HG03565 (cell line): ENCODE data around the gene TMED1.
A peak's percentile ranks its signal among the peaks of the same experiment; 100 is the strongest.
"Not testable (repeated sequence)": the region's sequence is repeated elsewhere in the genome, so short reads cannot be mapped to it uniquely, and the experiment has no call there.

ENCODE experiments used
- ATAC-seq: cut with Tn5 transposase; IDR thresholded peaks from one replicate; pipeline ENCODE4 v1.9.1; 2021; ENCODE audit warnings: mild to moderate bottlenecking, moderate library complexity; ENCODE audit not compliant: unreplicated experiment

The TMED1 gene

GRCh38 chr19:10862561-10863106 is 26.6 kb upstream of the TMED1 start:
- ATAC-seq, result no peak

GRCh38 chr19:10861103-10861651 is 25.2 kb upstream of the TMED1 start:
- no peak for ATAC-seq

- no peak for ATAC-seq
Measured at GRCh38 chr19:10858204-10858828, 22.3 kb upstream of the TMED1 start.

- not testable (repeated sequence) for ATAC-seq
Measured at GRCh38 chr19:10856899-10857298, 20.9 kb upstream of the TMED1 start.

GRCh38 chr19:10855879-10856522 is 20.0 kb upstream of the TMED1 start:
- no peak for ATAC-seq

- ATAC-seq, result no peak
Measured at GRCh38 chr19:10854350-10855089, 18.5 kb upstream of the TMED1 start.

GRCh38 chr19:10852941-10853340 is 16.9 kb upstream of the TMED1 start:
- ATAC-seq, result no peak

- no peak for ATAC-seq
Measured at GRCh38 chr19:10852098-10852800, 16.2 kb upstream of the TMED1 start.

- ATAC-seq, result no peak
Measured at GRCh38 chr19:10850631-10851030, 14.6 kb upstream of the TMED1 start.

GRCh38 chr19:10848230-10848856 is 12.3 kb upstream of the TMED1 start, which contains the start of gene C19orf38:
Gene C19orf38 (plus strand): TSS chr19:10848415. CDS start chr19:10848509, 94 bp downstream.
- ATAC-seq, result no peak

GRCh38 chr19:10846500-10847202 is 10.6 kb upstream of the TMED1 start:
- ATAC-seq, result no peak

- no peak for ATAC-seq
Measured at GRCh38 chr19:10842788-10843187, 6.8 kb upstream of the TMED1 start.

- ATAC-seq, result no peak
Measured at GRCh38 chr19:10839114-10840050, 3.4 kb upstream of the TMED1 start.

- ATAC-seq, result no peak
Measured at GRCh38 chr19:10838377-10838776, 2.4 kb upstream of the TMED1 start.

- not testable (repeated sequence) for ATAC-seq
Measured at GRCh38 chr19:10837649-10838048, 1.6 kb upstream of the TMED1 start.

GRCh38 chr19:10836479-10837330 is 693 bp upstream of the TMED1 start:
- peak; percentile 8 for ATAC-seq

GRCh38 chr19:10835089-10835753 is 791 bp downstream of the TMED1 start:
- no peak for ATAC-seq
